ENCODE data around the gene STXBP5L. TPM values are rescaled to one million over a fixed set of nuclear protein-coding genes. Genes with fewer than 3 reads are reported as not detected.

Gene STXBP5L
- total RNA-seq, 1 experiment from 2014 or later, result 5.9 TPM

DNA sequence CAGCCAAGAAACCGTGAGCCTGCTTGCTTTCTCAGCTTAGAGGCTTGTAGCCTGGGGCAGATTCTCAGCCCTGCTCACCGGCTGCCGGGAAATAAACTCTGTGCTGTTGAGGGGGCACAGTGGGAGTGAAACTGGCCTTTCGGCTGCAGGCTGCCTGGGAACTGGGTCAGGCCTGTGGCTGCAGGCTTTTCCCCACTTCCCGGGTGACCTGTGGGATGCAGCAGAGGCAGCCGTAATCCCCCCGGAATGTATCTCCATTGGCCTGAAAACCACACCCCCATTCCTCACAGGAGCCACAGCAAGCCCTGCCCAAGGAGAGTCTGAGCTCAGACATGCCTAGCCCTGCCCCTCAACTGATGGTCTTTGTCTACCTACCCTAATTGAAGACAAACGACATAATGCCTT, 110.9 kb downstream of the STXBP5L start (continued):
- no peak for TF ChIP-seq USF1 (CRISPR knock-in tag; IDR thresholded peaks at IDR 0.05)
- TF ChIP-seq TEAD4 (CRISPR knock-in tag; IDR thresholded peaks at IDR 0.05), result no peak
- TF ChIP-seq, protein P1, sequence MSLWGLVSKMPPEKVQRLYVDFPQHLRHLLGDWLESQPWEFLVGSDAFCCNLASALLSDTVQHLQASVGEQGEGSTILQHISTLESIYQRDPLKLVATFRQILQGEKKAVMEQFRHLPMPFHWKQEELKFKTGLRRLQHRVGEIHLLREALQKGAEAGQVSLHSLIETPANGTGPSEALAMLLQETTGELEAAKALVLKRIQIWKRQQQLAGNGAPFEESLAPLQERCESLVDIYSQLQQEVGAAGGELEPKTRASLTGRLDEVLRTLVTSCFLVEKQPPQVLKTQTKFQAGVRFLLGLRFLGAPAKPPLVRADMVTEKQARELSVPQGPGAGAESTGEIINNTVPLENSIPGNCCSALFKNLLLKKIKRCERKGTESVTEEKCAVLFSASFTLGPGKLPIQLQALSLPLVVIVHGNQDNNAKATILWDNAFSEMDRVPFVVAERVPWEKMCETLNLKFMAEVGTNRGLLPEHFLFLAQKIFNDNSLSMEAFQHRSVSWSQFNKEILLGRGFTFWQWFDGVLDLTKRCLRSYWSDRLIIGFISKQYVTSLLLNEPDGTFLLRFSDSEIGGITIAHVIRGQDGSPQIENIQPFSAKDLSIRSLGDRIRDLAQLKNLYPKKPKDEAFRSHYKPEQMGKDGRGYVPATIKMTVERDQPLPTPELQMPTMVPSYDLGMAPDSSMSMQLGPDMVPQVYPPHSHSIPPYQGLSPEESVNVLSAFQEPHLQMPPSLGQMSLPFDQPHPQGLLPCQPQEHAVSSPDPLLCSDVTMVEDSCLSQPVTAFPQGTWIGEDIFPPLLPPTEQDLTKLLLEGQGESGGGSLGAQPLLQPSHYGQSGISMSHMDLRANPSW (CRISPR knock-in tag; conservative IDR thresholded peaks at IDR 0.05; ENCODE audit: low read depth), result no peak
- TF ChIP-seq RORB (CRISPR knock-in tag; IDR thresholded peaks at IDR 0.05), result no peak

DNA sequence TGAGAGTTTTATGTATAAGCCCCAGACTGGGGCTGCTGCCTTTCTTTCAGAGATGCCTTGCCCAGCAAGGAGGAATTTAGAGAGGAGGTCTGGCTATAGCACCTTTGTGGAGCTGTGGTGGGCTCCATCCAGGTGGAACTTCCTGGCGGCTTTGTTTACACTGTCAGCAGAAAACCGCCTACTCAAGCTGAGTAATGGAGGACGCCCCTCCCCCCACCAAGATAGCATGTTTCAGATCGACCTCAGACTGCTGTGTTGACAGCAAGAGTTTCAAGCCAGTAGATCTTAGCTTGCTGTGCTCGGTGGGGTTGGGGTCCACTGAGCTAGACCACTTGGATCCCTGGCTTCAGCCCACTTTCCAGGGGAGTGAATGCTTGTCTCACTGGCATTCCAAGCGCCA, 155.6 kb downstream of the STXBP5L start:
- Mint-ChIP-seq H3K27ac (no peak overlapping the region), H3K4me3 (no peak overlapping the region), H3K27me3 (ENCODE audit: low read depth) (peaks cover 4% of the 10 kb centered on the region; the same call in 1 of the 2 replicates), H3K4me1 (peaks cover 19% of the 10 kb centered on the region), H3K9me3 (peaks cover 7% of the 10 kb centered on the region), H3K36me3 (no peaks in the 10 kb centered on the region; the same call in 1 of the 2 replicates)
- TF ChIP-seq, protein P2, sequence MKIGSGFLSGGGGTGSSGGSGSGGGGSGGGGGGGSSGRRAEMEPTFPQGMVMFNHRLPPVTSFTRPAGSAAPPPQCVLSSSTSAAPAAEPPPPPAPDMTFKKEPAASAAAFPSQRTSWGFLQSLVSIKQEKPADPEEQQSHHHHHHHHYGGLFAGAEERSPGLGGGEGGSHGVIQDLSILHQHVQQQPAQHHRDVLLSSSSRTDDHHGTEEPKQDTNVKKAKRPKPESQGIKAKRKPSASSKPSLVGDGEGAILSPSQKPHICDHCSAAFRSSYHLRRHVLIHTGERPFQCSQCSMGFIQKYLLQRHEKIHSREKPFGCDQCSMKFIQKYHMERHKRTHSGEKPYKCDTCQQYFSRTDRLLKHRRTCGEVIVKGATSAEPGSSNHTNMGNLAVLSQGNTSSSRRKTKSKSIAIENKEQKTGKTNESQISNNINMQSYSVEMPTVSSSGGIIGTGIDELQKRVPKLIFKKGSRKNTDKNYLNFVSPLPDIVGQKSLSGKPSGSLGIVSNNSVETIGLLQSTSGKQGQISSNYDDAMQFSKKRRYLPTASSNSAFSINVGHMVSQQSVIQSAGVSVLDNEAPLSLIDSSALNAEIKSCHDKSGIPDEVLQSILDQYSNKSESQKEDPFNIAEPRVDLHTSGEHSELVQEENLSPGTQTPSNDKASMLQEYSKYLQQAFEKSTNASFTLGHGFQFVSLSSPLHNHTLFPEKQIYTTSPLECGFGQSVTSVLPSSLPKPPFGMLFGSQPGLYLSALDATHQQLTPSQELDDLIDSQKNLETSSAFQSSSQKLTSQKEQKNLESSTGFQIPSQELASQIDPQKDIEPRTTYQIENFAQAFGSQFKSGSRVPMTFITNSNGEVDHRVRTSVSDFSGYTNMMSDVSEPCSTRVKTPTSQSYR (CRISPR knock-in tag; IDR thresholded peaks at IDR 0.05), result 0 out of 2 replicates have a peak, but pooled peaks have one; percentile 44
- TF ChIP-seq, protein P3, sequence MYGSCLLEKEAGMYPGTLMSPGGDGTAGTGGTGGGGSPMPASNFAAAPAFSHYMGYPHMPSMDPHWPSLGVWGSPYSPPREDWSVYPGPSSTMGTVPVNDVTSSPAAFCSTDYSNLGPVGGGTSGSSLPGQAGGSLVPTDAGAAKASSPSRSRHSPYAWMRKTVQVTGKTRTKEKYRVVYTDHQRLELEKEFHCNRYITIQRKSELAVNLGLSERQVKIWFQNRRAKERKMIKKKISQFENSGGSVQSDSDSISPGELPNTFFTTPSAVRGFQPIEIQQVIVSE (CRISPR knock-in tag; IDR thresholded peaks at IDR 0.05; ENCODE audit: borderline replicate concordance), result no peak
- TF ChIP-seq FOXK1 (CRISPR knock-in tag; IDR thresholded peaks at IDR 0.05), result 0 out of 2 replicates have a peak, but pooled peaks have one; percentile 44
- ChIA-PET POLR2A (no interaction called here), CTCF (no interaction called here)
- DNase-seq (ENCODE audit: low spot score) (peak; percentile 38), ATAC-seq (peak; percentile 91)

DNA sequence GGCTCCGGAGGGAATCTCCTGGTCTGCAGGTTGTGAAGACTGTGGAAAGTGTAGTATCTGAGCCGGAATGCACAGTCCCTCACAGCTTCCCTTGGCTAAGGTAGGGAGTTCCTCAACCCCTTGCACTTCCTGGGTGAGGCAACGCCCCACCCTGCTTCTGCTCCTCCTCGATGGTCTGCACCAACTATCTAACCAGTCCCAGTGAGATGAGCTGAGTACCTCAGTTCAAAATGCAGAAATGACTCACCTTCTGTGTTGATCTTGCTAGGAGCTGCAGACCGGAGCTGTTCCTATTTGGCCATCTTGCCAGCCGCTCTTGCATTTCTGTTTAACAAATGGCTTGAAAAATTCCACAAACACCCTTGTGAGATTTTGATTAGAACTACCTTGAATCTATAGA, 156.1 kb downstream of the STXBP5L start:
- Mint-ChIP-seq H3K4me1 (peaks cover 19% of the 10 kb centered on the region), H3K36me3 (no peaks in the 10 kb centered on the region; the same call in 1 of the 2 replicates), H3K27ac (peak overlapping the region; percentile 47), H3K9me3 (peaks cover 7% of the 10 kb centered on the region), H3K4me3 (no peak overlapping the region), H3K27me3 (ENCODE audit: low read depth) (peaks cover 4% of the 10 kb centered on the region; the same call in 1 of the 2 replicates)
- POLR2A ChIA-PET, result no interaction called here
- ATAC-seq, result no peak; the same call in 1 of the 2 replicates
- DNase-seq (ENCODE audit: low spot score), result no peak
- CTCF ChIA-PET, result no interaction called here
- TF ChIP-seq RORB (CRISPR knock-in tag; IDR thresholded peaks at IDR 0.05), result no peak
- TF ChIP-seq, protein P4, sequence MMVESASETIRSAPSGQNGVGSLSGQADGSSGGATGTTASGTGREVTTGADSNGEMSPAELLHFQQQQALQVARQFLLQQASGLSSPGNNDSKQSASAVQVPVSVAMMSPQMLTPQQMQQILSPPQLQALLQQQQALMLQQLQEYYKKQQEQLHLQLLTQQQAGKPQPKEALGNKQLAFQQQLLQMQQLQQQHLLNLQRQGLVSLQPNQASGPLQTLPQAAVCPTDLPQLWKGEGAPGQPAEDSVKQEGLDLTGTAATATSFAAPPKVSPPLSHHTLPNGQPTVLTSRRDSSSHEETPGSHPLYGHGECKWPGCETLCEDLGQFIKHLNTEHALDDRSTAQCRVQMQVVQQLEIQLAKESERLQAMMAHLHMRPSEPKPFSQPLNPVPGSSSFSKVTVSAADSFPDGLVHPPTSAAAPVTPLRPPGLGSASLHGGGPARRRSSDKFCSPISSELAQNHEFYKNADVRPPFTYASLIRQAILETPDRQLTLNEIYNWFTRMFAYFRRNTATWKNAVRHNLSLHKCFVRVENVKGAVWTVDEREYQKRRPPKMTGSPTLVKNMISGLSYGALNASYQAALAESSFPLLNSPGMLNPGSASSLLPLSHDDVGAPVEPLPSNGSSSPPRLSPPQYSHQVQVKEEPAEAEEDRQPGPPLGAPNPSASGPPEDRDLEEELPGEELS (CRISPR knock-in tag; IDR thresholded peaks at IDR 0.05), result no peak
- TF ChIP-seq GRHL2 (CRISPR knock-in tag; IDR thresholded peaks at IDR 0.05; ENCODE audit: insufficient replicate concordance, severe bottlenecking), result no peak
- TF ChIP-seq, protein P1 (CRISPR knock-in tag; conservative IDR thresholded peaks at IDR 0.05; ENCODE audit: low read depth), result no peak
- no peak for TF ChIP-seq NFYB (CRISPR knock-in tag; conservative IDR thresholded peaks at IDR 0.05; ENCODE audit: low read depth)
- no peak for TF ChIP-seq AR (CRISPR knock-in tag; IDR thresholded peaks at IDR 0.05)
- TF ChIP-seq, protein P5, sequence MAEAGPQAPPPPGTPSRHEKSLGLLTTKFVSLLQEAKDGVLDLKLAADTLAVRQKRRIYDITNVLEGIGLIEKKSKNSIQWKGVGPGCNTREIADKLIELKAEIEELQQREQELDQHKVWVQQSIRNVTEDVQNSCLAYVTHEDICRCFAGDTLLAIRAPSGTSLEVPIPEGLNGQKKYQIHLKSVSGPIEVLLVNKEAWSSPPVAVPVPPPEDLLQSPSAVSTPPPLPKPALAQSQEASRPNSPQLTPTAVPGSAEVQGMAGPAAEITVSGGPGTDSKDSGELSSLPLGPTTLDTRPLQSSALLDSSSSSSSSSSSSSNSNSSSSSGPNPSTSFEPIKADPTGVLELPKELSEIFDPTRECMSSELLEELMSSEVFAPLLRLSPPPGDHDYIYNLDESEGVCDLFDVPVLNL (CRISPR knock-in tag; IDR thresholded peaks at IDR 0.05; ENCODE audit: borderline replicate concordance, low read depth), result no peak
- TF ChIP-seq TCF7 (CRISPR knock-in tag; IDR thresholded peaks at IDR 0.05; ENCODE audit: low read depth), result no peak
- no peak for TF ChIP-seq ESRRA (CRISPR knock-in tag; IDR thresholded peaks at IDR 0.05; ENCODE audit: borderline replicate concordance)
- no peak for TF ChIP-seq ZNF219 (CRISPR knock-in tag; IDR thresholded peaks at IDR 0.05; ENCODE audit: borderline replicate concordance)
- no peak for TF ChIP-seq ETV6 (CRISPR knock-in tag; IDR thresholded peaks at IDR 0.05)

Data from WTC11 (cell line).